ENCODE measurements around the gene RAD51B. TPM values are rescaled to one million over a fixed set of nuclear protein-coding genes. Genes with fewer than 3 reads are reported as not detected.

The RAD51B gene
- total and polyA plus RNA-seq, 2 of the 13 experiments (the other 11 are each of a cell fraction or from before 2014, with no cell fraction given): 7.0 to 9.5 TPM

GRCh38 chr14:68509188-68509983 is 689.8 kb downstream of the RAD51B start (continued):
- no peak for TF ChIP-seq RXRB (CRISPR knock-in tag; IDR thresholded peaks at IDR 0.05; ENCODE audit: borderline replicate concordance)

GRCh38 chr14:68510201-68511128 is 690.9 kb downstream of the RAD51B start:
- no peak overlapping the region for H2AFZ ChIP-seq (ENCODE audit: low read length)
- TF ChIP-seq NKX3-1 (CRISPR knock-in tag; IDR thresholded peaks at IDR 0.05): no peak
- no peak for TF ChIP-seq ZNF407 (CRISPR knock-in tag; IDR thresholded peaks at IDR 0.05; ENCODE audit: not compliant biosample characterization)
- no peak for TF ChIP-seq ZNF703 (CRISPR knock-in tag; IDR thresholded peaks at IDR 0.05; ENCODE audit: borderline replicate concordance)
- no peak for TF ChIP-seq ZNF30 (CRISPR knock-in tag; IDR thresholded peaks at IDR 0.05)
- TF ChIP-seq ZBTB25 (CRISPR knock-in tag; IDR thresholded peaks at IDR 0.05): no peak
- no peak for TF ChIP-seq ZFX (CRISPR knock-in tag; IDR thresholded peaks at IDR 0.05; ENCODE audit: low read depth)
- TF ChIP-seq CSRNP1 (CRISPR knock-in tag; IDR thresholded peaks at IDR 0.05): no peak
- TF ChIP-seq MAFG (CRISPR knock-in tag; IDR thresholded peaks at IDR 0.05): no peak

More at GRCh38 chr14:68510201-68511128, 690.9 kb downstream of the RAD51B start:
- POLR2A ChIA-PET: no interaction called here
- H3K4me2 ChIP-seq (ENCODE audit: low read depth, low read length): no peak overlapping the region
- in situ Hi-C loops (cut with HindIII; ENCODE audit: extremely low pct_ligation_motif_present, low pct_unique_long_range_greater_than_20kb) (no loop called here), intact Hi-C loops (cut with micrococcal nuclease; ENCODE audit: unreplicated experiment) (no loop called here)
- no TSS peak for BruUV-seq (replicated peaks)
- no peaks in the 10 kb centered on the region for H4K20me1 ChIP-seq (ENCODE audit: insufficient read depth, low read length)
- FAIRE-seq (no peak), DNase-seq (ENCODE audit: low spot score) (no peak), ATAC-seq (no peak)
- peaks cover 53% of the 10 kb centered on the region for H3K4me1 ChIP-seq (ENCODE audit: insufficient read depth, low read length)
- H3K36me3 ChIP-seq (replicated peaks in 1 of 2; ENCODE audit: control insufficient read depth in 1 of 2, insufficient read depth in 2 of 2, low read length in 2 of 2): no peaks in the 10 kb centered on the region
- no peak overlapping the region for H3K27ac ChIP-seq (ENCODE audit: extremely low read length, insufficient read depth, low read length)
- H3K27me3 ChIP-seq (ENCODE audit: control insufficient read depth in 1 of 2, insufficient read depth in 2 of 2, low read length in 2 of 2): no peaks in the 10 kb centered on the region
- WGBS (ENCODE audit: low lambda C conversion rate): 89% methylated on average over 10 of the region's 11 CpGs
- CTCF ChIA-PET (ENCODE audit: low intra/inter-chr PET ratio, low total read pairs): no interaction called here
- H3K79me2 ChIP-seq (ENCODE audit: insufficient read depth, low read length): no peaks in the 10 kb centered on the region
- no peaks in the 10 kb centered on the region for H3K9me3 ChIP-seq (ENCODE audit: low read length)
- no peak overlapping the region for H3K4me3 ChIP-seq (replicated peaks in 1 of 3; ENCODE audit: insufficient read depth in 1 of 3, low read depth in 2 of 3, low read length in 3 of 3)
- no peak overlapping the region for H3K9ac ChIP-seq (ENCODE audit: insufficient read depth, low read depth, low read length)

All from HepG2 (cell line).